HEK293 (cell line): Measurements from ENCODE around the gene SPACA4.

Experiments used
- CTCF ChIP-seq: fragments of 450-650 bp; formaldehyde crosslinking; IDR thresholded peaks from 2 replicates; pipeline ENCODE4 v1.5.1; 2016; ENCODE audit warnings: missing biosample characterization, missing genetic modification characterization
- IKZF3 ChIP-seq: fragments of 450-650 bp; IDR thresholded peaks from 2 replicates; pipeline ENCODE4 v1.5.0; 2018; ENCODE audit warnings: missing biosample characterization, mild to moderate bottlenecking, missing genetic modification characterization, moderate library complexity
- KLF8 ChIP-seq: fragments of 450-650 bp; formaldehyde crosslinking; IDR thresholded peaks from 2 replicates; pipeline ENCODE4 v1.5.1; 2016; ENCODE audit warnings: missing biosample characterization, missing genetic modification characterization
- SP3 ChIP-seq: fragments of 450-650 bp; formaldehyde crosslinking; IDR thresholded peaks from 2 replicates; pipeline ENCODE4 v1.5.1; 2016; ENCODE audit warnings: missing biosample characterization, missing genetic modification characterization
- YY2 ChIP-seq: fragments of 450-650 bp; formaldehyde crosslinking; IDR thresholded peaks from 2 replicates; pipeline ENCODE4 v1.5.1; 2016; ENCODE audit warnings: missing biosample characterization, missing genetic modification characterization
- ZBTB17 ChIP-seq: fragments of 450-650 bp; formaldehyde crosslinking; IDR thresholded peaks from 2 replicates; pipeline ENCODE4 v1.5.1; 2016; ENCODE audit warnings: missing biosample characterization, missing genetic modification characterization
- ZBTB21 ChIP-seq: fragments of 450-650 bp; formaldehyde crosslinking; IDR thresholded peaks from 2 replicates; pipeline ENCODE4 v1.5.1; 2017; ENCODE audit warnings: missing biosample characterization, missing genetic modification characterization
- ZBTB48 ChIP-seq: fragments of 450-650 bp; formaldehyde crosslinking; IDR thresholded peaks from 2 replicates; pipeline ENCODE4 v1.5.1; 2016; ENCODE audit warnings: missing biosample characterization, missing genetic modification characterization
- ZNF132 ChIP-seq: fragments of 450-650 bp; formaldehyde crosslinking; IDR thresholded peaks from 2 replicates; pipeline ENCODE4 v1.5.1; 2017; ENCODE audit warnings: missing biosample characterization, missing genetic modification characterization, borderline replicate concordance
- ZNF146 ChIP-seq: fragments of 450-650 bp; formaldehyde crosslinking; IDR thresholded peaks from 2 replicates; pipeline ENCODE4 v1.5.1; 2016; ENCODE audit warnings: missing biosample characterization, missing genetic modification characterization
- ZNF148 ChIP-seq: fragments of 450-650 bp; formaldehyde crosslinking; IDR thresholded peaks from 2 replicates; pipeline ENCODE4 v1.5.0; 2017; ENCODE audit warnings: missing biosample characterization, missing genetic modification characterization, borderline replicate concordance
- ZNF175 ChIP-seq: fragments of 450-650 bp; formaldehyde crosslinking; IDR thresholded peaks from 2 replicates; pipeline ENCODE4 v1.5.1; 2016; ENCODE audit warnings: missing biosample characterization, missing genetic modification characterization
- ZNF292 ChIP-seq: fragments of 450-650 bp; formaldehyde crosslinking; IDR thresholded peaks from 2 replicates; pipeline ENCODE4 v1.5.1; 2016; ENCODE audit warnings: low read depth, missing biosample characterization, missing genetic modification characterization, borderline replicate concordance
- ZNF341 ChIP-seq: fragments of 450-650 bp; formaldehyde crosslinking; IDR thresholded peaks from 2 replicates; pipeline ENCODE4; 2016; ENCODE audit warnings: low read depth, missing biosample characterization, missing genetic modification characterization
- ZNF37A ChIP-seq: fragments of 450-650 bp; IDR thresholded peaks from 2 replicates; pipeline ENCODE4 v1.5.1; 2018; ENCODE audit warnings: missing biosample characterization, missing genetic modification characterization
- ZNF391 ChIP-seq: fragments of 450-650 bp; formaldehyde crosslinking; IDR thresholded peaks from 2 replicates; pipeline ENCODE4 v1.5.1; 2016; ENCODE audit warnings: low read depth, missing biosample characterization, missing genetic modification characterization, borderline replicate concordance
- ZNF558 ChIP-seq: fragments of 450-650 bp; formaldehyde crosslinking; IDR thresholded peaks from 2 replicates; pipeline ENCODE4 v1.5.1; 2016; ENCODE audit warnings: missing biosample characterization, missing genetic modification characterization
- ZNF571 ChIP-seq: fragments of 450-650 bp; formaldehyde crosslinking; IDR thresholded peaks from 2 replicates; pipeline ENCODE4 v1.5.0; 2017; ENCODE audit warnings: missing biosample characterization, missing genetic modification characterization
- ZNF585B ChIP-seq: fragments of 450-650 bp; formaldehyde crosslinking; IDR thresholded peaks from 2 replicates; pipeline ENCODE4 v1.5.1; 2016; ENCODE audit warnings: missing biosample characterization, missing genetic modification characterization
- TF ChIP-seq, protein P1 (sequence below): fragments of 450-650 bp; formaldehyde crosslinking; conservative IDR thresholded peaks from 2 replicates; pipeline ENCODE4 v1.5.1; 2016; ENCODE audit warnings: low read depth, missing biosample characterization, missing genetic modification characterization
- TF ChIP-seq, protein P2 (sequence below): fragments of 450-650 bp; formaldehyde crosslinking; IDR thresholded peaks from 2 replicates; pipeline ENCODE4 v1.5.1; 2016; ENCODE audit warnings: missing biosample characterization, missing genetic modification characterization
- TF ChIP-seq, protein P3 (sequence below): fragments of 450-650 bp; formaldehyde crosslinking; IDR thresholded peaks from 2 replicates; pipeline ENCODE4 v1.5.1; 2016; ENCODE audit warnings: missing biosample characterization, missing genetic modification characterization, low read depth
- TF ChIP-seq, protein P4 (sequence below): fragments of 450-650 bp; formaldehyde crosslinking; IDR thresholded peaks from 2 replicates; pipeline ENCODE4; 2016; ENCODE audit warnings: missing biosample characterization, missing genetic modification characterization
- TF ChIP-seq, protein P5 (sequence below): fragments of 450-650 bp; IDR thresholded peaks from 2 replicates; pipeline ENCODE4 v1.5.1; 2018; ENCODE audit warnings: missing biosample characterization, mild to moderate bottlenecking, missing genetic modification characterization

Gene SPACA4

GRCh38 chr19:48614436-48615230 lies 8.1 kb downstream of the SPACA4 start, which contains the start of gene FAM83E (continued):
- TF ChIP-seq, protein P1, sequence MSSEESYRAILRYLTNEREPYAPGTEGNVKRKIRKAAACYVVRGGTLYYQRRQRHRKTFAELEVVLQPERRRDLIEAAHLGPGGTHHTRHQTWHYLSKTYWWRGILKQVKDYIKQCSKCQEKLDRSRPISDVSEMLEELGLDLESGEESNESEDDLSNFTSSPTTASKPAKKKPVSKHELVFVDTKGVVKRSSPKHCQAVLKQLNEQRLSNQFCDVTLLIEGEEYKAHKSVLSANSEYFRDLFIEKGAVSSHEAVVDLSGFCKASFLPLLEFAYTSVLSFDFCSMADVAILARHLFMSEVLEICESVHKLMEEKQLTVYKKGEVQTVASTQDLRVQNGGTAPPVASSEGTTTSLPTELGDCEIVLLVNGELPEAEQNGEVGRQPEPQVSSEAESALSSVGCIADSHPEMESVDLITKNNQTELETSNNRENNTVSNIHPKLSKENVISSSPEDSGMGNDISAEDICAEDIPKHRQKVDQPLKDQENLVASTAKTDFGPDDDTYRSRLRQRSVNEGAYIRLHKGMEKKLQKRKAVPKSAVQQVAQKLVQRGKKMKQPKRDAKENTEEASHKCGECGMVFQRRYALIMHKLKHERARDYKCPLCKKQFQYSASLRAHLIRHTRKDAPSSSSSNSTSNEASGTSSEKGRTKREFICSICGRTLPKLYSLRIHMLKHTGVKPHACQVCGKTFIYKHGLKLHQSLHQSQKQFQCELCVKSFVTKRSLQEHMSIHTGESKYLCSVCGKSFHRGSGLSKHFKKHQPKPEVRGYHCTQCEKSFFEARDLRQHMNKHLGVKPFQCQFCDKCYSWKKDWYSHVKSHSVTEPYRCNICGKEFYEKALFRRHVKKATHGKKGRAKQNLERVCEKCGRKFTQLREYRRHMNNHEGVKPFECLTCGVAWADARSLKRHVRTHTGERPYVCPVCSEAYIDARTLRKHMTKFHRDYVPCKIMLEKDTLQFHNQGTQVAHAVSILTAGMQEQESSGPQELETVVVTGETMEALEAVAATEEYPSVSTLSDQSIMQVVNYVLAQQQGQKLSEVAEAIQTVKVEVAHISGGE: no peak
- TF ChIP-seq IKZF3 (peak; percentile 88), ZBTB21 (tag by site-specific recombination) (no peak), ZNF292 (tag by site-specific recombination) (no peak), ZNF146 (no peak), ZNF341 (tag by site-specific recombination) (peak; percentile 70), ZNF391 (tag by site-specific recombination) (no peak), ZNF37A (no peak), SP3 (tag by site-specific recombination) (peak; percentile 83), ZNF585B (tag by site-specific recombination) (no peak), ZNF558 (tag by site-specific recombination) (no peak), YY2 (peak; percentile 46; the same call in 1 of the 2 replicates), ZNF148 (tag by site-specific recombination) (no peak), ZNF132 (tag by site-specific recombination) (no peak), ZNF571 (tag by site-specific recombination) (no peak), KLF8 (peak; percentile 96), ZBTB17 (peak; percentile 25; the same call in 1 of the 2 replicates), ZBTB48 (tag by site-specific recombination) (peak; percentile 65), CTCF (tag by site-specific recombination) (no peak), ZNF175 (tag by site-specific recombination) (no peak)
- TF ChIP-seq, protein P2, sequence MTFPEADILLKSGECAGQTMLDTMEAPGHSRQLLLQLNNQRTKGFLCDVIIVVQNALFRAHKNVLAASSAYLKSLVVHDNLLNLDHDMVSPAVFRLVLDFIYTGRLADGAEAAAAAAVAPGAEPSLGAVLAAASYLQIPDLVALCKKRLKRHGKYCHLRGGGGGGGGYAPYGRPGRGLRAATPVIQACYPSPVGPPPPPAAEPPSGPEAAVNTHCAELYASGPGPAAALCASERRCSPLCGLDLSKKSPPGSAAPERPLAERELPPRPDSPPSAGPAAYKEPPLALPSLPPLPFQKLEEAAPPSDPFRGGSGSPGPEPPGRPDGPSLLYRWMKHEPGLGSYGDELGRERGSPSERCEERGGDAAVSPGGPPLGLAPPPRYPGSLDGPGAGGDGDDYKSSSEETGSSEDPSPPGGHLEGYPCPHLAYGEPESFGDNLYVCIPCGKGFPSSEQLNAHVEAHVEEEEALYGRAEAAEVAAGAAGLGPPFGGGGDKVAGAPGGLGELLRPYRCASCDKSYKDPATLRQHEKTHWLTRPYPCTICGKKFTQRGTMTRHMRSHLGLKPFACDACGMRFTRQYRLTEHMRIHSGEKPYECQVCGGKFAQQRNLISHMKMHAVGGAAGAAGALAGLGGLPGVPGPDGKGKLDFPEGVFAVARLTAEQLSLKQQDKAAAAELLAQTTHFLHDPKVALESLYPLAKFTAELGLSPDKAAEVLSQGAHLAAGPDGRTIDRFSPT (tag by site-specific recombination): peak; percentile 85; the same call in 1 of the 2 replicates
- TF ChIP-seq, protein P3, sequence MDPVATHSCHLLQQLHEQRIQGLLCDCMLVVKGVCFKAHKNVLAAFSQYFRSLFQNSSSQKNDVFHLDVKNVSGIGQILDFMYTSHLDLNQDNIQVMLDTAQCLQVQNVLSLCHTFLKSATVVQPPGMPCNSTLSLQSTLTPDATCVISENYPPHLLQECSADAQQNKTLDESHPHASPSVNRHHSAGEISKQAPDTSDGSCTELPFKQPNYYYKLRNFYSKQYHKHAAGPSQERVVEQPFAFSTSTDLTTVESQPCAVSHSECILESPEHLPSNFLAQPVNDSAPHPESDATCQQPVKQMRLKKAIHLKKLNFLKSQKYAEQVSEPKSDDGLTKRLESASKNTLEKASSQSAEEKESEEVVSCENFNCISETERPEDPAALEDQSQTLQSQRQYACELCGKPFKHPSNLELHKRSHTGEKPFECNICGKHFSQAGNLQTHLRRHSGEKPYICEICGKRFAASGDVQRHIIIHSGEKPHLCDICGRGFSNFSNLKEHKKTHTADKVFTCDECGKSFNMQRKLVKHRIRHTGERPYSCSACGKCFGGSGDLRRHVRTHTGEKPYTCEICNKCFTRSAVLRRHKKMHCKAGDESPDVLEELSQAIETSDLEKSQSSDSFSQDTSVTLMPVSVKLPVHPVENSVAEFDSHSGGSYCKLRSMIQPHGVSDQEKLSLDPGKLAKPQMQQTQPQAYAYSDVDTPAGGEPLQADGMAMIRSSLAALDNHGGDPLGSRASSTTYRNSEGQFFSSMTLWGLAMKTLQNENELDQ (tag by site-specific recombination): no peak
- TF ChIP-seq, protein P4, sequence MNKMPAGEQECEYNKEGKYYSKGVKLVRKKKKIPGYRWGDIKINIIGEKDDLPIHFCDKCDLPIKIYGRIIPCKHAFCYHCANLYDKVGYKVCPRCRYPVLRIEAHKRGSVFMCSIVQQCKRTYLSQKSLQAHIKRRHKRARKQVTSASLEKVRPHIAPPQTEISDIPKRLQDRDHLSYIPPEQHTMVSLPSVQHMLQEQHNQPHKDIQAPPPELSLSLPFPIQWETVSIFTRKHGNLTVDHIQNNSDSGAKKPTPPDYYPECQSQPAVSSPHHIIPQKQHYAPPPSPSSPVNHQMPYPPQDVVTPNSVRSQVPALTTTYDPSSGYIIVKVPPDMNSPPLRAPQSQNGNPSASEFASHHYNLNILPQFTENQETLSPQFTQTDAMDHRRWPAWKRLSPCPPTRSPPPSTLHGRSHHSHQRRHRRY (tag by site-specific recombination): no peak
- TF ChIP-seq, protein P5, sequence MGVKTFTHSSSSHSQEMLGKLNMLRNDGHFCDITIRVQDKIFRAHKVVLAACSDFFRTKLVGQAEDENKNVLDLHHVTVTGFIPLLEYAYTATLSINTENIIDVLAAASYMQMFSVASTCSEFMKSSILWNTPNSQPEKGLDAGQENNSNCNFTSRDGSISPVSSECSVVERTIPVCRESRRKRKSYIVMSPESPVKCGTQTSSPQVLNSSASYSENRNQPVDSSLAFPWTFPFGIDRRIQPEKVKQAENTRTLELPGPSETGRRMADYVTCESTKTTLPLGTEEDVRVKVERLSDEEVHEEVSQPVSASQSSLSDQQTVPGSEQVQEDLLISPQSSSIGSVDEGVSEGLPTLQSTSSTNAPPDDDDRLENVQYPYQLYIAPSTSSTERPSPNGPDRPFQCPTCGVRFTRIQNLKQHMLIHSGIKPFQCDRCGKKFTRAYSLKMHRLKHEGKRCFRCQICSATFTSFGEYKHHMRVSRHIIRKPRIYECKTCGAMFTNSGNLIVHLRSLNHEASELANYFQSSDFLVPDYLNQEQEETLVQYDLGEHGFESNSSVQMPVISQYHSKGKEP (tag by site-specific recombination): no peak; the same call in none of the 2 replicates
